GM18520 (cell line): ENCODE results near the gene TECPR1.

Experiments
- ATAC-seq: cut with Tn5 transposase; IDR thresholded peaks from one replicate; pipeline ENCODE4 v1.9.1; 2021; ENCODE audit not compliant: unreplicated experiment

TECPR1 gene

GRCh38 chr7:98213888-98214810 lies 37.9 kb downstream of the TECPR1 start:
- no peak for ATAC-seq

GRCh38 chr7:98213296-98213887 lies 38.6 kb downstream of the TECPR1 start:
- ATAC-seq, result no peak

GRCh38 chr7:98212532-98213041 lies 39.4 kb downstream of the TECPR1 start:
- ATAC-seq, result no peak

- ATAC-seq, result no peak
These were observed 40.1 kb downstream of the TECPR1 start for GRCh38 chr7:98211676-98212531.

- ATAC-seq, result no peak
These were observed 40.8 kb downstream of the TECPR1 start, which contains the start of gene BHLHA15 for GRCh38 chr7:98211221-98211675. TSS of gene BHLHA15 (plus strand) at chr7:98211439. CDS start at chr7:98212310, 871 bp downstream.

GRCh38 chr7:98210513-98211220 lies 41.4 kb downstream of the TECPR1 start:
- ATAC-seq, result no peak

- no peak for ATAC-seq
These were observed 42.7 kb downstream of the TECPR1 start for GRCh38 chr7:98209166-98209920.

- no peak for ATAC-seq
These were observed 45.3 kb downstream of the TECPR1 start for GRCh38 chr7:98206451-98207330.

GRCh38 chr7:98205162-98205845 lies 46.7 kb downstream of the TECPR1 start:
- no peak for ATAC-seq

GRCh38 chr7:98204670-98205069 lies 47.4 kb downstream of the TECPR1 start:
- no peak for ATAC-seq

GRCh38 chr7:98203964-98204605 lies 47.9 kb downstream of the TECPR1 start:
- ATAC-seq, result no peak

- peak; percentile 26 for ATAC-seq
These were observed 48.6 kb downstream of the TECPR1 start for GRCh38 chr7:98203261-98203963.

- ATAC-seq, result peak; percentile 93
These were observed 49.5 kb downstream of the TECPR1 start for GRCh38 chr7:98202367-98203195.

GRCh38 chr7:98200364-98200763 lies 51.7 kb downstream of the TECPR1 start:
- ATAC-seq, result no peak

GRCh38 chr7:98199131-98199530 lies 52.9 kb downstream of the TECPR1 start:
- ATAC-seq, result no peak
